Body of pancreas (tissue), 4 donors: ENCODE results near the gene ITGB6. TPM values are rescaled to one million over a fixed set of nuclear protein-coding genes. Genes with fewer than 3 reads are reported as not detected.

Experiments
- ATAC-seq: fragments of 150-250 bp; one replicate; pipeline ENCODE4 v1.9.1; 2016
- DNase-seq, 4 donors: peaks; one replicate each; pipeline ENCODE4 v3.0.0-alpha.2; 2019
- H3K27ac ChIP-seq, 4 donors: fragments of 200-600 bp; sonication (generic); 1 replicate in 3 of 4; 2 replicates in 1 of 4; pipeline versions ENCODE4 v1.5.1 to v1.6.1; 2016 to 2019; ENCODE audit warnings: mild to moderate bottlenecking in 1 of 4, mixed read lengths in 1 of 4, moderate library complexity in 1 of 4
- H3K27me3 ChIP-seq, 2 donors: fragments of 200-600 bp; sonication (generic); one replicate each; pipeline ENCODE4 v1.6.0; 2016; ENCODE audit warnings: mild to moderate bottlenecking in 1 of 2
- H3K36me3 ChIP-seq, 2 donors: fragments of 200-600 bp; sonication (generic); replicated peaks in 1 of 2; 2 replicates each; pipeline ENCODE4 v1.5.1; 2016; ENCODE audit warnings: low read depth in 2 of 2; ENCODE audit not compliant: insufficient read depth in 1 of 2
- H3K4me1 ChIP-seq: fragments of 200-600 bp; sonication (generic); one replicate; pipeline ENCODE4 v1.6.0; 2016
- H3K4me3 ChIP-seq, 2 donors: fragments of 200-600 bp; sonication (generic); 1 replicate in 1 of 2; 2 replicates in 1 of 2; pipeline ENCODE4 v1.5.1; 2016 to 2019
- H3K9me3 ChIP-seq, 3 donors: fragments of 200-600 bp; sonication (generic); 1 replicate in 2 of 3; 2 replicates in 1 of 3; pipeline ENCODE4 v1.5.1; 2016
- CTCF ChIP-seq, 7 experiments: fragments of 450-650 bp in 4 of 7; fragments of 200-600 bp in 3 of 7; sonication (generic) in 3 of 7; IDR thresholded peaks; one replicate each; pipeline ENCODE4 v1.5.1; 2016 to 2019; ENCODE audit warnings: antibody characterized with exemption in 7 of 7
- POLR2A ChIP-seq, 3 donors: fragments of 450-650 bp; IDR thresholded peaks; one replicate each; pipeline ENCODE4 v1.6.1; 2016; ENCODE audit warnings: antibody characterized with exemption in 3 of 3, mild to moderate bottlenecking in 2 of 3
- WGBS, 2 donors: methylation state at CpG; one replicate each; pipeline ENCODE4 v1.1.5; 2017; 5-methylcytosine and 5-hydroxymethylcytosine counted together
- intact Hi-C: fragments of 100-400 bp; cut with DNase I; formaldehyde crosslinking; loops from one replicate; pipeline ENCODE4 v1.15.1; 2023
- total RNA-seq, 2 donors: library from RNA; depleted of rRNA; stranded (reverse); fragments of >200 nt; gene quantifications; one replicate each; pipeline ENCODE4 v1.1.0, GENCODE V29; 2016

Gene ITGB6
- total RNA-seq, 2 donors from 2014 or later, result 5.3 to 9.9 TPM

GRCh38 chr2:160221391-160222276, 21.6 kb upstream of the ITGB6 start:
- 64 to 67% methylated on average over 5 to 12 of the region's 12 CpGs for WGBS, 2 donors
- ATAC-seq, result peak; percentile 74
- Histone ChIP-seq H3K36me3 (no peaks in the 10 kb centered on the region), H3K4me3 (no peak overlapping the region), H3K9me3 (no peaks in the 10 kb centered on the region), H3K27ac (peak overlapping the region in 3 of 4 donors; percentile 37 to 64 (median 58)), H3K4me1 (peaks cover 12% of the 10 kb centered on the region), H3K27me3 (no peaks in the 10 kb centered on the region)
- intact Hi-C loops, result no loop called here
- peak; percentile 31 to 57 (median 38) for DNase-seq
- TF ChIP-seq POLR2A (IDR thresholded peaks at IDR 0.05) (no peak), CTCF (IDR thresholded peaks at IDR 0.05) (no peak)

DNA sequence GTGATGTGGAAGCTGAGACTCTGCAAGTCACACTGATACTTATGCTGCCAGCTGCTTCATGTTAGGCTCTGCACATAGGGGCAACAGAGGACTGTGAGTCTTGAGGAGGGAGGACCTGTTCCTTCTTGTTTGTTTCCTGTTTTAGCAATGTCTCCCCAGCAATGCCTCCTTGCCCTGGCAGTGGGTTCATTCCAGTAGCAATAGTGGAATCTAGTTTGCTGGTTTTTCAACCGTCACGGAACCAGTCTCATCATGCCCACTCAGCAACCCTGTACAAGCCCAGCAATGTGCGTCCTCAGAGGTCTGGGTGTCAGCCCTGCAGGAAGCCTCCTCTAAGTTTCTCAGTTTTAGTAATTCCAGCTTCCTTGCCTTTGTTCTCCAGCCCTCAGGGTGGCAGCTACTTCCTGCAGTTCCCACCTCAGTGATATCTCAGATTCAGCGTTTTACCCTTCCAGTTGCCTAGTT, 20.5 kb upstream of the ITGB6 start:
- WGBS, 2 donors, result 61 to 65% methylated on average over 4 of the region's 4 CpGs
- TF ChIP-seq CTCF (IDR thresholded peaks at IDR 0.05) (no peak), POLR2A (IDR thresholded peaks at IDR 0.05) (no peak)
- Histone ChIP-seq H3K27ac (no peak overlapping the region), H3K36me3 (no peaks in the 10 kb centered on the region), H3K27me3 (no peaks in the 10 kb centered on the region), H3K9me3 (no peaks in the 10 kb centered on the region), H3K4me3 (no peak overlapping the region), H3K4me1 (peaks cover 5% of the 10 kb centered on the region)
- no peak for DNase-seq
- ATAC-seq, result no peak
- intact Hi-C loops, result no loop called here

- no peaks in the 10 kb centered on the region for H3K9me3 ChIP-seq
- no peaks in the 10 kb centered on the region for H3K27me3 ChIP-seq
- no peaks in the 10 kb centered on the region for H3K36me3 ChIP-seq
- TF ChIP-seq CTCF (IDR thresholded peaks at IDR 0.05) (no peak), POLR2A (IDR thresholded peaks at IDR 0.05) (no peak)
- no peak overlapping the region for H3K4me3 ChIP-seq
- WGBS, 2 donors, result 78 to 79% methylated on average over 2 of the region's 2 CpGs
- intact Hi-C loops, result no loop called here
- H3K4me1 ChIP-seq, result peaks cover 5% of the 10 kb centered on the region
- ATAC-seq, result no peak
- H3K27ac ChIP-seq, result no peak overlapping the region
- DNase-seq, result no peak
These were observed 20.0 kb upstream of the ITGB6 start for GRCh38 chr2:160220026-160220425.

DNA sequence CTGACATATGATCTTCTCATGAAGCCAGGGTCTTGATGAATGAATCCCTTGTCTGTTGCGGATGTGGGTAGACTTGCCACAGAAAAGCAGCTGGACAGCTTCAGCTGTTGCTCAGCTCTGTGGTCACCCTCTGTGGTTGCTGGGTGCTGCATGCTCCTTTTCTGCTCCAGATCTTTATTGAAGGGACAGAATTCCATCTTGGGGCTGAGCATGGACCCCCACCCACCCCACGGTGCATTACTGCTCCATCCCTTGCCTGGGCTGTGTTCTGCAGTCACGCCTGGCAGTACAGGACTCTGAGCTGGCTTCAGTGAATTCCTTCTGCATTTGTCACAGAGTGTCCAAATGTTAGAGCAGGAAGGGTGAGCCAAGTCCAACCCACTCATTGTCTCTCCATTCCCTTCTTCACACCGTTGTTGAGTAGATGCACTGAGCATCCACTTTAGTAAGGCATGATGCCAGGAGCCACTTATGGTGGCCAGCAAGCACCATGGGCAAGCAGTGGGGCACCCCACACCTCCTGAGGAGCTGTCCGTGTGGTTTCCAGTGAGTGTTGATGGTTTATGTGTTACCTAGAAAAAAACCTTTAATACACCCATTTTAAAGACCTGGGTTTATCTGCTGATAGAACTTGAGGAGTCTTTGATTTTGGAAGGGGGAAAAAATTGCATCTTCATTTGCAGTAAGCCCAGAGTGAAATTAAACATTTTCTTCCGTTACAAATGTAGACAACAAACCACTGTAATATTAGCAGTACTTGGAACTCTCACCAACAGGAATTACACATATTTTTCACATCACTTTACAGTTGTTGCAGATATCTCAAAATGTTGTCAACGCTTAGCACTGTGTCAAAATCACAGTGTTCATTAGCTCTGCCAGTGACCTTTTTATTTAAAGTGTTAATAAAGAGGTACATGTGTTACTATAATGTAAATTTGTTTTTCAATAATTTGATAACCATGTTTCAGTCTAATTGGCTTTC, 14.7 kb upstream of the ITGB6 start:
- Histone ChIP-seq H3K36me3 (no peaks in the 10 kb centered on the region), H3K9me3 (no peaks in the 10 kb centered on the region), H3K27me3 (no peaks in the 10 kb centered on the region), H3K27ac (no peak overlapping the region), H3K4me1 (peaks cover 16% of the 10 kb centered on the region), H3K4me3 (no peak overlapping the region)
- no peak for TF ChIP-seq CTCF (IDR thresholded peaks at IDR 0.05)
- no peak for TF ChIP-seq POLR2A (IDR thresholded peaks at IDR 0.05)
- ATAC-seq, result peak; percentile 57
- DNase-seq, result peak in 1 of 4 donors; percentile 30
- intact Hi-C loops, result no loop called here
- WGBS, 2 donors, result 60 to 62% methylated on average over 7 of the region's 7 CpGs
